GM19324 (cell line): Measurements from ENCODE around the gene MTCH1.

ENCODE experiments used
- ATAC-seq: cut with Tn5 transposase; IDR thresholded peaks from one replicate; pipeline ENCODE4 v1.9.1; 2021; ENCODE audit warnings: mild to moderate bottlenecking, moderate library complexity; ENCODE audit not compliant: unreplicated experiment, low FRiP score

MTCH1 gene

DNA sequence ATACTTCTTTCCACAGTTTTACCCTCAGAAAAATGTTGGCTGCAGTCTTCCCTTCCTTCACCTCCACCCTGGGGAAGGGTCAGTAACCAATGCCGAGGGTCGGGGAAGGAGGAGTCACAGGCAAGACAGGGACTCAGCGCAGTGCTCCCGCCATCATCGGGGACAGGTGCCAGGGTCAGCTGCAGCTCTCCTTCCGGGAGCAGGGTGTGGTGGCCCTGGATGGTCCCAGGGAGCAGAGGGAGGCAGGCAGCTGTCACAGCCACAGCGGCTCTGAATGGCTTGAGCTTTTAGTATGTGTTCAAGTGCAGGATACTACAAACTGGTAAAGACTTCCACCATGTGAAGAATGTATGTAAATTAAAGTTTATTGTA lies 57.5 kb downstream of the MTCH1 start:
- ATAC-seq, result no peak

DNA sequence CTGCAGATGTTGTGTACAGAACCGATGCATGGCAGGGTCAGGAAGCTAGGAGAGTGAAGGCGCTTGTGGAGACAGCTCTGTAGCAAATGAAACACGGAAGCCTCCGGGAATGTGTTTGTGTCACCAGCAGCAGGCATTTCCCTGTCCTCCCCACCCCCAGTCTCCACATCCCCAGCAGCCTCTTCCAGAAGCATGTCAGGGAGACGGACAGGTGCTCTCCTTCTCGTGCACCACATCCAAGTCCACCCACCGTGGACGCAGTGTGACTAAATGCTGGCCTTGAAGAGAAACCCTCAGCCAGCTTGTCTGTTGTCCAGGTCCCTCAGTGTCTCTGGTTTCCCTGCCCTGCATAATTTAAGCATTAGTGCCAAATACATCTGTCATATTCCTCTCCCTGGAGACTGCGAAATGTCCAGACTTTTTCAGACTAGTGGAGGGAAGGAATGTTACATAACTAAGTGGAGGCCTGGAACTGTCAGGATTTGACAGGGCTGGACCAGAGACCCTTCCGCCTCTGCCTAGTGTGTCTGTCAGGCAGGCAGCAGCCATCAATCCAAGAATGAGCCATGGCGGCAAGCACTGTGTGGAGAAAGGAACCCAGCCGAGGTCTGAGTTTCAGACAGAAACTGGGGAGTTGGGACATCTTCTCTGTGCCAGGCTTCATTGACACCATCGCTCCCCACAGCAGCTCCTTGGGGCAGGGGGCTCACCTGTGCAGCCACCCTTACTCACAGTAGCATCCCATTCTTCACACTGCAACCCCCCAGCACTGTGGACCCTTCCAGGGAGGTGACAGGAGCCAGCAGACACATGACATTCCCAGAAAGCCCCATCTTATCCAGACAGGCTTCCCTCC lies 58.1 kb downstream of the MTCH1 start:
- no peak for ATAC-seq

DNA sequence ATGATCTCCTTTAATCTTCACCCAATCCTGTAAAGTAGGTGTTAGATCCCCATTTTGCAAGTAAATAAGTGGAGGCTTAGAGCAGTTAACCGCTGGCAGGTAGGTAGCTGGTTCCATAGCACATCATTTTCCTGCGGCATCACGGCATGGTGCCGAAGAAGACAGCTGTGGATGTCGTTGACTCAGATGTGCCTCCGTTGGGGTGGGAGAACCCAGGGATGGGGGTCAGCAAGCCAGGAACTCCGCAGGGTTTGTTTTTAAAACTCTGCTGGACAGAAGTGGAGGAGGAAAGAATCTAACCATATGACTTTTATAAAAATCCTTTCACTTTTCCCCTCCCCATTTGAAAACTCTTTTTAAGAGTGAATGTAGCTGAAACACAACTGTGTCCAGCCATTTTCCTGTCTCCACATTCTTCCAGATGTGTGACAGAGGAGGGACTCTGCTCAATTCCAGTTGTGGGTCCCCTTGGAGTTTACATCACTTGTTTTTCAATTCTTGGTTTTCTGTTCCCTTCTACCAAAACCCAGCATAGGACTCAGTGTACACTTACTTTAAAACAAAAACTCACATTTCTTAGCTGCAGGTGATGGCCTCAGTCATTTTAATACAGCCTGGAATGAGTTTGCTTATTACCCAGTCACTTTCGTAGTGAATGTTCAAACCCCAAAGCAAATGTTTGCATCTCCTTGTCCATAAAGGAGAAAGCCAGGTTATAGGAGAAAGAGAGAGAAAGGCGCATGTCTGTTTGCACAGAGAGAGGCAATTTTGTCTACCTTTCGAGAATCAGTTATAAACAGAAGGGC lies 59.1 kb downstream of the MTCH1 start:
- no peak for ATAC-seq

DNA sequence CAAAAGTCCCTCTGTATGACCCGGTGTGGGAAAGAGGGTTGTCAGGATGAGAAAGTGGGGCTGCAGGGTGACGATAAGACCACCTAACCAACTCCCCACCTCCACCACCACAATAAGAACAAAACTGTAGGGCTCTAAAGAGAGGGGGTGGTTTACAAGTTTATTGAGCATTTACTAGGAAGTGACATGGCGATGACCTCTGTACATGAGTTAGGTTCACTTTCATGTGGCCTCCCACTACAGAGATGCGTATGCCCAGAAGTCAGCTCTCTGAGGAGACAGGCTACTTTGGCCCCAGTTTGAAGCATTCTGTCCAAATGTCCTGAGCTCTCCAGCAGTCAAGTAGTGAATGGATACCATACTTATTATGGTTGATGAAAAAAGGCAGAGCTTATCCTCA lies 60.2 kb downstream of the MTCH1 start:
- no peak for ATAC-seq

DNA sequence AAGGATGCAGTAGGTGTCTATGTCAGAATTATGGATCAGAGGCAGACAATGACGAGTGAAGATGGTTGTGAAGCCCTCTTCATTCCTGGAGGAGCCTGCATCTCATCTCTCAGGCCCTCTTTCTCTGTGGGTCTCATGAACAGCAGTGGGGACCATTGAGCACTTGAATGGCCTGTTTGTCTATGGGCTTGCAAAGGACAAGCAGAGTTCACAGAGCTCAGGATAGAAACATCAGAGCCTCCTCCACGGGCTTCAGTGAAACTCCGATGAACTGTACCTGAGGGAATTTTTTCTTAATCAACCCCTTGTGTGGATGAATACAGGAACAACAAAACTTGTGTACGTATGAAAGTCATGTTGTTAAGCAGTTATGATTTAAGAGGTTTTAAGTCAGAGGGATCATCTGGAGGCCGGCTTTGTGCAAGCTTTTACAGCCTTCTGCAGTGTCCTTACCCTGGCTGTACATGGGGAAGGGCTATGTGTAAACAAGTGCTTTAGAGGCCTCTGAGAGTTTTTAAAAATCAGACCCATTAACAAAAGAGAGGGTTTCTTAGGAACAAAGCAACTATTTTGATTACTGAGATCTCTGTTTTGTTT lies 61.1 kb downstream of the MTCH1 start:
- ATAC-seq, result no peak

DNA sequence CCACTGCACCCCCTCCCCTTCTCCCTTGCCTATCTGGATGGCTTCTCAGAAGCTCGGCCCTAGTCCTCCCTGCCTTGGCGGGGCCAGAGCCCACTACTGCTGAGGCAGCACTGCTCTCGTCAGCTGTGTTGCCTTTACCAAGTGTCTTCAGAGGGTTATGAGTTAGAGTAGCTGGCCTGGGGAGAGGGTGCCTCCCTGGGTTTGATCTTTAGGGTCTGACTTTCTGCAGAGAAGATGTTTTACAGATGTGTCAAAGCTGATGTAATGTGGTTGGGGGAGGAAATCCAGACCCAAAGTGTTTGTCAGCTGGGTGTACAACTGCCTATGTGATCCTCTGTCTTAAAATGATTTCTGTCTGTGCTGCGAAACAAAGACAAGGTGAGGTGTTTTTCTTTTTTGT lies 61.9 kb downstream of the MTCH1 start:
- no peak for ATAC-seq

DNA sequence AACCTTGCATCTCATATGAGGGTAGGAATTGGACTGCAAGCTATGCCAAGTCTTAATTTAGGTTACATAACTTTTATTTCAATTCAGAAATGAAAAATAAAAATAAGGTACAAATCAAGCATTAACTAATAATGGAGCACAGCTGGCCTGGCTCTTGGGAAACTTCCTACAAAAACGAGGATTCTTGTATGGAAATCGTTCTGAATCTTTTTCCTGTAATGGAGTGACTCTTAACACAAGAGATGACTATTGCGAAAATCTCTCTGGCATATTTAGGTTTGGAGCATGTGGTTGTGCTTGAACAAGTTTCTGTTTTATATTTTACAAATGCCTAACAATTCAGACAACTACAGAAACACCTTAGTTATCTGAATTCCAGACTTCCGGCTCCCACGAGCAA lies 65.5 kb downstream of the MTCH1 start:
- ATAC-seq, result no peak

DNA sequence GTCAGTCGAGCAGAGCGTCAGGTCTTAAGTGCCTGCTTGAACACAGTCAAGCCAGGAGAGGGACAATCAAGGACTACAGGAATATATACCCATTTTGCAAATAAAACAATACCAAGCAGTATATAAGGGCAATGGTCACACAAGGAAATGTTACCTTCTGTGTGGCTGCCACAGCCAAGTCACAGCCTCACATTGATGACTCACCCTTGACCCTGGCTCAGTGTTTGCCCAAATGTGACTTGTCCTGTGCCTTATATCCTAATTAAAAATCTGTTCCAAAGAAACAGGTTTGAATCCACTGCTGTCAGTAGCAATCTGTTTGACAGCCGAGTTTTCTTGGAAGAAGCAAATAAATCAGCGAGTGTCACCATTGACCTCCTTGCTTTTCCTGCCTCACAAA lies 65.9 kb downstream of the MTCH1 start:
- ATAC-seq, result no peak
